Gastrocnemius medialis (tissue), 4 donors: Measurements from ENCODE around the gene OR5W2. TPM values are rescaled to one million over a fixed set of nuclear protein-coding genes. Genes with fewer than 3 reads are reported as not detected.
"Not testable (repeated sequence)": the region's sequence is repeated elsewhere in the genome, so short reads cannot be mapped to it uniquely, and the experiment has no call there.

Experiments used
- ATAC-seq, 2 donors: fragments of 150-250 bp; one replicate each; pipeline ENCODE4 v1.9.1; 2016
- DNase-seq, 2 donors: peaks; one replicate each; pipeline ENCODE4 v3.0.0-alpha.2; 2019
- H3K27ac ChIP-seq, 4 donors: fragments of 200-600 bp; sonication (generic); 1 replicate in 1 of 4; 2 replicates in 3 of 4; pipeline ENCODE4 v1.5.1; 2016 to 2018; ENCODE audit warnings: mild to moderate bottlenecking in 2 of 4, moderate library complexity in 1 of 4
- H3K27me3 ChIP-seq, 3 donors: fragments of 200-600 bp; sonication (generic) in 2 of 3; 1 replicate in 1 of 3; 2 replicates in 2 of 3; pipeline versions ENCODE4 v1.5.1 to v1.6.0; 2016 to 2019; ENCODE audit warnings: mild to moderate bottlenecking in 1 of 3, moderate library complexity in 1 of 3
- H3K36me3 ChIP-seq, 2 donors: fragments of 200-600 bp; sonication (generic) in 1 of 2; one replicate each; pipeline ENCODE4 v1.5.1; 2017 to 2018
- H3K4me1 ChIP-seq, 2 donors: fragments of 200-600 bp; sonication (generic) in 1 of 2; one replicate each; pipeline ENCODE4 v1.5.1; 2016 to 2017; ENCODE audit warnings: mild to moderate bottlenecking in 2 of 2
- H3K4me3 ChIP-seq, 4 donors: fragments of 200-600 bp; sonication (generic) in 3 of 4; 1 replicate in 1 of 4; 2 replicates in 3 of 4; pipeline ENCODE4 v1.5.1; 2016 to 2019; ENCODE audit warnings: mild to moderate bottlenecking in 2 of 4
- H3K9me3 ChIP-seq, 3 donors: fragments of 200-600 bp; sonication (generic) in 2 of 3; 1 replicate in 1 of 3; 2 replicates in 2 of 3; pipeline ENCODE4 v1.5.1; 2016 to 2019
- CTCF ChIP-seq, 5 experiments: fragments of 450-650 bp in 3 of 5; fragments of 200-600 bp in 2 of 5; sonication (generic) in 2 of 5; IDR thresholded peaks in 4 of 5; conservative IDR thresholded peaks in 1 of 5; 1 replicate in 4 of 5; 2 replicates in 1 of 5; pipeline ENCODE4 v1.5.1; 2016 to 2019; ENCODE audit warnings: antibody characterized with exemption in 5 of 5, mild to moderate bottlenecking in 3 of 5, moderate library complexity in 3 of 5
- POLR2A ChIP-seq, 2 donors: fragments of 450-650 bp; IDR thresholded peaks; one replicate each; pipeline ENCODE4 v1.6.1; 2017; ENCODE audit warnings: antibody characterized with exemption in 2 of 2, mild to moderate bottlenecking in 2 of 2, moderate library complexity in 2 of 2
- in situ Hi-C, 4 donors: fragments of 200-750 bp; cut with MboI; loops; one replicate each; pipeline versions ENCODE4 v1.15.0 to v1.8.0; 2017; ENCODE audit warnings: low sequenced_read_pairs in 4 of 4
- intact Hi-C: fragments of 100-400 bp; cut with DNase I; formaldehyde crosslinking; loops from one replicate; pipeline ENCODE4 v1.15.1; 2023; ENCODE audit warnings: low total_unique reads
- total RNA-seq, 4 donors: library from RNA; depleted of rRNA; stranded (reverse); fragments of >200 nt; gene quantifications; one replicate each; pipeline versions ENCODE4 v1.1.0 to v1.2.3, GENCODE V29; 2016

Gene OR5W2
- total RNA-seq, 4 donors from 2014 or later: not detected

- Histone ChIP-seq H3K27me3 (no peaks in the 10 kb centered on the region), H3K9me3 (no peaks in the 10 kb centered on the region), H3K4me3 (no peak overlapping the region), H3K36me3 (no peaks in the 10 kb centered on the region), H3K4me1 (no peaks in the 10 kb centered on the region), H3K27ac (no peak overlapping the region)
- intact Hi-C loops (no loop called here), in situ Hi-C loops (no loop called here)
- TF ChIP-seq POLR2A (IDR thresholded peaks at IDR 0.05) (no peak), CTCF (IDR thresholded peaks at IDR 0.05 in 4 of 5, conservative IDR thresholded peaks at IDR 0.05 in 1 of 5) (no peak)
- DNase-seq (no peak), ATAC-seq (no peak)
Observed at GRCh38 chr11:55920537-55920936, 6.2 kb upstream of the OR5W2 start.

GRCh38 chr11:55902308-55902707 lies 12.1 kb downstream of the OR5W2 start:
- no peaks in the 10 kb centered on the region for H3K4me1 ChIP-seq
- DNase-seq (no peak), ATAC-seq (no peak)
- no peaks in the 10 kb centered on the region for H3K9me3 ChIP-seq
- TF ChIP-seq POLR2A (IDR thresholded peaks at IDR 0.05) (no peak), CTCF (IDR thresholded peaks at IDR 0.05 in 4 of 5, conservative IDR thresholded peaks at IDR 0.05 in 1 of 5) (no peak)
- H3K27me3 ChIP-seq: no peaks in the 10 kb centered on the region
- H3K27ac ChIP-seq: no peak overlapping the region
- in situ Hi-C loops (no loop called here), intact Hi-C loops (no loop called here)
- no peak overlapping the region for H3K4me3 ChIP-seq
- H3K36me3 ChIP-seq: no peaks in the 10 kb centered on the region

GRCh38 chr11:55895216-55895615 lies 19.2 kb downstream of the OR5W2 start:
- Histone ChIP-seq H3K36me3 (no peaks in the 10 kb centered on the region), H3K9me3 (no peaks in the 10 kb centered on the region), H3K27me3 (no peaks in the 10 kb centered on the region), H3K27ac (no peak overlapping the region), H3K4me3 (no peak overlapping the region), H3K4me1 (no peaks in the 10 kb centered on the region)
- TF ChIP-seq POLR2A (IDR thresholded peaks at IDR 0.05) (no peak), CTCF (IDR thresholded peaks at IDR 0.05 in 4 of 5, conservative IDR thresholded peaks at IDR 0.05 in 1 of 5) (no peak)
- ATAC-seq: no peak
- in situ Hi-C loops: no loop called here
- intact Hi-C loops: no loop called here
- no peak for DNase-seq

- in situ Hi-C loops, ATAC-seq, H3K27ac ChIP-seq, DNase-seq, H3K4me3 ChIP-seq, H3K36me3 ChIP-seq, H3K4me1 ChIP-seq, H3K9me3 ChIP-seq, H3K27me3 ChIP-seq, intact Hi-C loops: not testable (repeated sequence)
Observed at GRCh38 chr11:55885481-55885880, 28.9 kb downstream of the OR5W2 start.

GRCh38 chr11:55884995-55885394 lies 29.4 kb downstream of the OR5W2 start:
- H3K9me3 ChIP-seq, H3K4me3 ChIP-seq, H3K27ac ChIP-seq, ATAC-seq, H3K36me3 ChIP-seq, in situ Hi-C loops, H3K27me3 ChIP-seq, H3K4me1 ChIP-seq, DNase-seq, intact Hi-C loops: not testable (repeated sequence)

GRCh38 chr11:55882997-55883396 lies 31.4 kb downstream of the OR5W2 start, which contains the start of gene TRIM51:
Gene TRIM51, plus strand, starts transcription at chr11:55883297. Its CDS starts 2,132 bp downstream, at chr11:55885429.
- in situ Hi-C loops, ATAC-seq, H3K9me3 ChIP-seq, H3K4me1 ChIP-seq, DNase-seq, H3K36me3 ChIP-seq, H3K27ac ChIP-seq, H3K4me3 ChIP-seq, intact Hi-C loops, H3K27me3 ChIP-seq: not testable (repeated sequence)

- DNase-seq, intact Hi-C loops, H3K4me3 ChIP-seq, H3K9me3 ChIP-seq, H3K27ac ChIP-seq, H3K36me3 ChIP-seq, H3K4me1 ChIP-seq, H3K27me3 ChIP-seq, ATAC-seq, in situ Hi-C loops: not testable (repeated sequence)
Observed at GRCh38 chr11:55873146-55873545, 41.2 kb downstream of the OR5W2 start.

- H3K27ac ChIP-seq, DNase-seq, ATAC-seq, H3K4me1 ChIP-seq, H3K9me3 ChIP-seq, H3K4me3 ChIP-seq, H3K27me3 ChIP-seq, in situ Hi-C loops, intact Hi-C loops, H3K36me3 ChIP-seq: not testable (repeated sequence)
Observed at GRCh38 chr11:55872731-55873130, 41.7 kb downstream of the OR5W2 start.

GRCh38 chr11:55867354-55867753 lies 47.0 kb downstream of the OR5W2 start:
- H3K4me1 ChIP-seq, intact Hi-C loops, ATAC-seq, in situ Hi-C loops, H3K27me3 ChIP-seq, DNase-seq, H3K27ac ChIP-seq, H3K9me3 ChIP-seq, H3K4me3 ChIP-seq, H3K36me3 ChIP-seq: not testable (repeated sequence)
